Loucy (cell line): Measurements from ENCODE around the gene PMF1.
"Not testable (repeated sequence)": the region's sequence is repeated elsewhere in the genome, so short reads cannot be mapped to it uniquely, and the experiment has no call there.

Experiments
- EZH2phosphoT487 ChIP-seq: fragments of 200-600 bp; IDR thresholded peaks from 2 replicates; pipeline ENCODE4 v1.6.1; 2018; ENCODE audit warnings: antibody characterized with exemption, mild to moderate bottlenecking, moderate library complexity, borderline replicate concordance
- TF ChIP-seq, protein P1 (sequence below): fragments of 200-600 bp; sonication (generic); conservative IDR thresholded peaks from 2 replicates; pipeline ENCODE4 v1.5.1; 2014; ENCODE audit warnings: mild to moderate bottlenecking, antibody characterized with exemption, low read length

DNA sequence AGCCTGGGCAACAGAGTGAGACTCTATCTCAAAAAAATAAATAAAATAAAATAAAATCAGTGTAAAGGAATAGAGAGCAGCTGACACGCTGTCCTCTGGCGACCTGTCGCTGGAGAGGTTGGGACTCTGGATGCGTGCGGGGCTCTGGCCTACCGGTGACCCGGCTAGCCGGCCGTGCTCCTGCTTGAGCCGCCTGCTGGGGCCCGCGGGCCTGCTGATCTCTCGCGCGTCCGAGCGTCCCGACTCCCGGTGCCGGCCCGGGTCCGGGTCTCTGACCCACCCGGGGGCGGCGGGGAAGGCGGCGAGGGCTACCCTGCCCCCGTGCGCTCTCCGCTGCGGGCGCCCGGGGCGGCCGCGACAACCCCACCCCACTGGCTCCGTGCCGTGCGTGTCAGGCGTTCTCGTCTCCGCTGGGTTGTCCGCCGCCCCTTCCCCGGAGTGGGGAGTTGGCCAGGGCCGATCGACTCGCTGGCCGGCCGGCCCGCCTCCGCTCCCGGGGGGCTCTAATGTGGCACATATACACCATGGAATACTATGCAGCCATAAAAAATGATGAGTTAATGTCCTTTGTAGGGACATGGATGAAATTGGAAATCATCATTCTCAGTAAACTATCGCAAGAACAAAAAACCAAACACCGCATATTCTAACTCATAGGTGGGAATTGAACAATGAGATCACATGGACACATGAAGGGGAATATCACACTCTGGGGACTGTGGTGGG is 3.7 kb downstream of the PMF1 start:
- not testable (repeated sequence) for TF ChIP-seq EZH2phosphoT487
- TF ChIP-seq, protein P1, sequence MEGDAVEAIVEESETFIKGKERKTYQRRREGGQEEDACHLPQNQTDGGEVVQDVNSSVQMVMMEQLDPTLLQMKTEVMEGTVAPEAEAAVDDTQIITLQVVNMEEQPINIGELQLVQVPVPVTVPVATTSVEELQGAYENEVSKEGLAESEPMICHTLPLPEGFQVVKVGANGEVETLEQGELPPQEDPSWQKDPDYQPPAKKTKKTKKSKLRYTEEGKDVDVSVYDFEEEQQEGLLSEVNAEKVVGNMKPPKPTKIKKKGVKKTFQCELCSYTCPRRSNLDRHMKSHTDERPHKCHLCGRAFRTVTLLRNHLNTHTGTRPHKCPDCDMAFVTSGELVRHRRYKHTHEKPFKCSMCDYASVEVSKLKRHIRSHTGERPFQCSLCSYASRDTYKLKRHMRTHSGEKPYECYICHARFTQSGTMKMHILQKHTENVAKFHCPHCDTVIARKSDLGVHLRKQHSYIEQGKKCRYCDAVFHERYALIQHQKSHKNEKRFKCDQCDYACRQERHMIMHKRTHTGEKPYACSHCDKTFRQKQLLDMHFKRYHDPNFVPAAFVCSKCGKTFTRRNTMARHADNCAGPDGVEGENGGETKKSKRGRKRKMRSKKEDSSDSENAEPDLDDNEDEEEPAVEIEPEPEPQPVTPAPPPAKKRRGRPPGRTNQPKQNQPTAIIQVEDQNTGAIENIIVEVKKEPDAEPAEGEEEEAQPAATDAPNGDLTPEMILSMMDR: not testable (repeated sequence)
